HuH-7.5 (cell line): ENCODE results near the gene PLA2G2C.
A peak's percentile ranks its signal among the peaks of the same experiment; 100 is the strongest.
"Not testable (repeated sequence)": the region's sequence is repeated elsewhere in the genome, so short reads cannot be mapped to it uniquely, and the experiment has no call there.

Experiments
- DNase-seq: peaks from one replicate; pipeline ENCODE4 v3.0.0; 2011; ENCODE audit warnings: low spot score

The PLA2G2C gene

GRCh38 chr1:20151906-20152598 lies 34.3 kb downstream of the PLA2G2C start:
- peak; percentile 87 for DNase-seq

- DNase-seq: no peak
These were observed 35.3 kb downstream of the PLA2G2C start for GRCh38 chr1:20150969-20151368.

GRCh38 chr1:20150326-20150705 lies 36.0 kb downstream of the PLA2G2C start:
- DNase-seq: no peak

DNA sequence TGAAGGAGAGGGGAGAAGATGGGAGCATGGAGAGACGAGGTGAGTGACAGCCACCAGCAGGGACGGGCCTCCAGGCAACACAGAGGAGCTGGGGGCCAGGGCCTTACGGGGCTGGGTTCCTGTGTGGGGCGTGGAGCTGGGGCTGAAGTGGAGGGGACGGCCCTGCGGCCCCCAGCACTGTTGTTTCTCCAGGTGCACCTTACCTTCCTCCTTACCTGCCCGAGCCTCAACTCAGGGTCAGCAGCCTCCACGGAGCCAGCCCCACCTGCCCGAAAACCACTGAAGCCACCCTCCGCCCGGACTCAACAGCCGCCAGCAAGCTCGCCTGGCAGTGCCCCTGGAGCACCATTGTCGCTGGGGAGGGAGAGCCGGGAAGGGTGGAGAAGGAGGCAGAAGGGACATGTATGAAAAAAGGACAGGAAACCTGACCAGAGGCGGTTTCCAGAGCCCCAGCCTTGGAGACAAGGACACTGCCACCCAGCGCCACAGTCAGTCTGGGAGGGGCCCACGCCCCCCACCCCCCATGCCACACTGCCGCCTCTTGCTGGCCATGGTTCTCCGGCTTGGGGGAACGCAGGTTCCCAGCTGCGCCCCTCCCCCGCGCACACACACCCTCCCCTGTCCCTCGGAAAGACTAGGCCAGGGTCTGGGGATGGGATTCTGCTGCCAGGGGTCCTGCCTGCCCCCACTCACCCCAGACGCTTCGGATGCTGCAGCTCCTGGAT lies 36.6 kb downstream of the PLA2G2C start:
- no peak for DNase-seq

- DNase-seq: no peak
These were observed 37.5 kb downstream of the PLA2G2C start for GRCh38 chr1:20148571-20149500.

GRCh38 chr1:20147846-20148570 lies 38.3 kb downstream of the PLA2G2C start:
- DNase-seq: no peak

DNA sequence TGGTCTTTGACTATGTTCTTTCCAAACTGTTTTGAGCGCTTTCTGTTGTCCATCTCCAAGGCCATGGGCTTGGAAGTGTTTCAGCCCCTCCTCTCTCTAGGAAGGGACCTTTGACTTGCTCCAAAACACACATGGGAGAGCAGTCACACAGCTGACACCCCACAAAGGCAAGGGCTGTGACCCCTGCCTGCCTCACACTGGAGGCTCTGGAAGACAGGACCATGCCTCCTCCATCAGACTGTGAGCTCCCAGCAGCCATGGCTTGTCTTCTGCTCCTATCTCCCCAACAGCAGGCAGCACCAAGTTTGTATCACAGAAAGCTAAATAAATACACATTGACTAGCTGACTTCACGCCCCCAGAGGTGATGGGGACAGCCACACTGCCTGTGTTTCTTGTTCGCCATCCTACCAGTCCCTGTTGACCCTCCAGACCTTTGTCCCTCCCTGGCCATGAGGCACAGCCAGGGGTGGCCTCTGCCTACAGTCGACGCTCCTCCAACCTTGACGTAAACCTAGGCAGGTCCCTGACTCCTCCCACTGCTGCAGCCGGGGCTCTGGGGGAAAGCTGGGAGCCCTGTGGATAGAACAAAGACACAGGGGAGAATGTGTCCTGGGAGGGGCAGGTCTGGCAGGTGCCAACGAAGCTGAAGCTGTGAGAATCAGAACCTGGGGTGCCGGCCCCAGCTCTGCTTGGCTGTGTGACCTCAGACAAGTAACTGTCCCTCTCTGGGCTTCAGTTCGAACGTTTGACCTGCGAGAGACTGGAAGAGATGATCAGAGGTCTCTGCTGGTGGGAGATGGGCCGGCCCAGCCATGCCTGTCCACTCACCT lies 42.4 kb downstream of the PLA2G2C start:
- no peak for DNase-seq

GRCh38 chr1:20143318-20143717 lies 43.0 kb downstream of the PLA2G2C start:
- DNase-seq: no peak

DNA sequence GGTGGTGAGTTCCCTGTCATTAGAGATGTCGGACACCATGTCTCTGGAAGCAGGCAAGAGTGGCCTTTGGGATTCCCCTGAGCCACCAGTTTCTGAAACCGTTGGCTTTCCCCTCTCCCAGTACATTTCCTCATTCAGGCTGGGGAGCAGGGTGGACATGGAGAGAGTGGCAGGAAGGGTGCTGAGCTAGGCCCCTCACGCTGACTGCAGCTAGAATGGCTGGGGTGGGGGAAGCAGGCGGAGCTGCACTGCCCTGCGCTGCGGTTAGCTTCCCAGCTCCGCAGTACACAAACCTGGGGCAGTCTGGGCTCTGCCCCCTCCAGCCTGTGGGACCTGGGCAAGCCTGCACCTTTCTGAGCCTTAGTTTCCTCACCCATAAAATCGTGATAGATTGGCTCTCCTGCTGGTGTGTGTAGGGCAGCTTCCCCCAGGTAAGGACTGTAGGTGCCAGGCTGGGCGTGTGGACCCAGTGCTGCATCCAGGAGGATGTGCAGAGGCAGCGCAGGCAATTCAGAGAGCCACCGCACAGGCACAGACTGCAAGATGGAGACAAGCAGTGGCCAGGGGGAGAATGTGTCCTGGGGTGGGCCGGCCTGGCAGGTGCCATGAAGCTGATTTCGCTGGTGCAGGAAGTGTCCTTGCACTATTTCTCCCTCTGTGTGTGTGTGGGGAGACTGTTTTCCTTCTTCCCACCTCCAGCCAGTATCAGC lies 44.2 kb downstream of the PLA2G2C start:
- DNase-seq: no peak

DNA sequence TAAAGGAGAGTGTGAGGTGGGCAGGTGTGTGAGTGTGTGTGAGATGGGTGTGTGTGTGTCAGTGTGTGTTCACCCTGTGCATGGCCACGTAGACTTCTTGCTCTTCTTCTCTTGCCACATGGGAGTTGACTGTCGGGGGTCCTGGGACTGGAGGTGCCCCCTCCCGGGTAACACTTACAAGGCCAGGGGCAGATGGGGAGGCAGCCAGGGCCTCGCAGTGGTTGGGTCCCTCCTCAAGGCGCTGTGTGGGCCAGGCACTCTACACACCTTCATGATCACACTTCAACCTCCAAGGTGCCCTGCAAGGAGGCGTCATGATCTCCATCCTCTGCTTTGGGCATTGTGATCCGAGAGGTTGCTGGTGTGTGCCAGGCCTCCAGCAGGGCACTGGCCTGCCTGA lies 44.9 kb downstream of the PLA2G2C start:
- DNase-seq: no peak

DNA sequence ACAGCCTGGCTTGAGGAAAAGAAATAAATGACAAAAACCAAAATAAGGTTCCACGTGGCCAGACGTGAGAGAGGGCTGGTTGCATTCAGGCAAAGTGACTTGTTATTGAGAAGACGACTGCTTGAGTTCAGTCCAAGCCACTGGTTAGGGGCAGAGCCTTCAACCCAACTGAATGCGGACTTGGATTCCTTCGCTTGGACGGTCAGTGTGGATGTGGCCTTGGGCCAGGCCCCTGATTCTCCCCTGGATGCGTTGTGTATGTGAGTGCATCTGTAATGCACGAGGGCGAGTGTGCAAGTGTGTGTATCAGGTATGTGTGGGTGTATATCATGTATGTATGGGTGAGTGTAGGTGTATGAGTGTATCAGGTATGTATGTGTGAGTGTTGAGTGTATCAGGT lies 45.3 kb downstream of the PLA2G2C start:
- no peak for DNase-seq

- no peak for DNase-seq
These were observed 46.3 kb downstream of the PLA2G2C start for GRCh38 chr1:20139776-20140612.

- no peak for DNase-seq
These were observed 47.3 kb downstream of the PLA2G2C start, which contains the start of gene PLA2G2F for GRCh38 chr1:20138961-20139550. Gene PLA2G2F, plus strand, starts transcription at chr1:20139323. Its CDS starts 105 bp downstream, at chr1:20139428.

DNA sequence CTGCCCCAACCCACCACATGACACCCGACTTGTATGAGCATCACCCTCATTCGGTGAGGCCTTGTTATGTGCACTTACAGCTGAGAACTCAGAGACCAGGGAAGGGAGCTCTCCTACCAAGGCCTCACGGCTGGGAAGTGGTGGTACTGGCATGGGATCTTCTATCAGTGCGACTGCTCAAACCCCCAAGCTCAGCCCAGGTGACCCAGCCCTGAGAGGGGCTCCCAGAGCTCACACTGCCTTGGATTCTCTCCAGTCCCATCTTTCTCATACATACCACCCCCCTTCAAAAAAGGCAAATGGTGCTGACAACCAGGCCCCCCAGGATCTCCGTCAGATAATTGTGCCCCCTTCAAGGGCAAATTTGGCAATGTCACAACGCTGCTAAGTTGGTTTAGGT lies 48.0 kb downstream of the PLA2G2C start:
- DNase-seq: no peak

- no peak for DNase-seq
These were observed 48.7 kb downstream of the PLA2G2C start for GRCh38 chr1:20137604-20138003.

DNA sequence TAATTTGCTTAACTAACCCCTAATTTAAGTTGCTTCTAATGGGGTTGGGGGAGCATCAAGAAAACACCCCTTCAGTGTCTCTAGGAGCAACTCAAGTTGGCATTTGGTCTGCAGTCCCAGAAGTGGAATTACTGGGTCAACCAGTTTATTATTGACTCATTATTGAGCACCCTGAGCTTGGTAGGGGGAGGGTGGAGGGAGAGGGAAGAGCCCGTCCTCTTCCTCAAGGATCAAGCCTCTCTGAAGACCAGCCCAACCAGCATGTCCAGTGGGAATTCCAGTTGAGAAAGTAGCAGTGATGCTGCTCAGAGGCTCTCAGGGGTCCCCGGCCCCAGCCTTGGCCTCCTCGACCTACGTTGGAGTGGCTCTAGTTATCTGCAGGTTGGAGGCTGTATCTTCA lies 49.3 kb downstream of the PLA2G2C start:
- no peak for DNase-seq

DNA sequence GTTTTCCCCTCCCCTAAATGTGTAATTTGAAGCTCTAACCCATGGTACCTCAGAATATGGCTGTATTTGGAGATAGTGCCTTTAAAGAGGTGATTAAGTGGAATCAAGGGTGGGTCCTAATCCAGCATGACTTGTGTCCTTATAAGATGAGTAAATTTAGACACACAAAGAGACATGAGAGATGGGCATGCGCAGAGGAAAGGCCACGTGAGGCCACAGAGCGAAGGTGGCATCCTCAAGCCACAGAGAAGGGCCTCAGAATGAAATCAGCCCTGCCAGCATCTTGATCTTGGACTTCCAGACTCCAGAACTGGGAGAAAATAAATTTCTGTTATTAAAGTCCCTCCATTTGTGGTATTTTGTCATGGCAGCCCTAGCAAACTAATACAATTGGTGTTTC lies 50.1 kb downstream of the PLA2G2C start:
- no peak for DNase-seq

DNA sequence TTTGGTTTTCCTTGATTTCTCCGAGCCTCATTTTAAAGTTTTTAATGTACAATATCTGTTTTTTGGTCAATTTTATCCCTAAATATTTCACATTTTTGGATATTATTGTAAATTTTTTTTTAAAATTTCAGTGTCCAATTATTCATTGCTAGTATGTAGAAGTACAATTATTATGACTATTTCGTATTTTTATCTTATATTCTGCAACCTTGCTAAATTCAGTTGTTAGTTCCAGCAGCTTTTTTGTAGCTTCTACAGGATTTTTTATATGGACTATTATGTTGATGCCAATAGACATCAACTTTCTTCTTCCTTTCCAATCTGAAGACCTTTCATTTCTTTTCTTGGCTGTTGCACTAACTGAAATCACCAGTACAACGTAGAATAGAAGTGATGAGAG lies 51.3 kb downstream of the PLA2G2C start:
- no peak for DNase-seq

DNA sequence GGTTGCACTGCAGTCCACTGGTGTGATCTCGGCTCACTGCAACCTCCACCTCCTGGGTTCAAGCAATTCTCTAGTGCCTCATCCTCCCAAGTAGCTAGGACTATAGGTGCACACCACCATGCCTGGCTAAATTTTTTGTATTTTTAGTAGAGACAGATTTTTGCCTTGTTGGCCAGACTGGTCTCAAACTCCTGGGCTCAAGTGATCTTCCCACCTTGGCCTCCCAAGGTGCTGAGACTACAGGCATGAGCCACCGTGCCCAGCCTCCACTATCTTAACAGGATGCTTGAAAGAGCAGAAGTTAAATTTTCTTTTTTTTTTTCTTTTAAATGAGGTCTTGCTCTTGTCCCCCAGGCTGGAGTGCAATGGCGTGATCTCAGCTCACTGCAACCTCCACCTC lies 55.8 kb downstream of the PLA2G2C start:
- DNase-seq: not testable (repeated sequence)
